22Rv1 (cell line): ENCODE results near the gene CABLES2.

Experiments
- H3K27ac ChIP-seq: fragments of 450-650 bp; 2 replicates; pipeline ENCODE4 v1.5.1; 2017
- CTCF ChIP-seq: fragments of 450-650 bp; IDR thresholded peaks from 2 replicates; pipeline ENCODE4 v1.5.1; 2017; ENCODE audit warnings: mild to moderate bottlenecking
- ZFX ChIP-seq: fragments of 450-650 bp; IDR thresholded peaks from 2 replicates; pipeline ENCODE4 v1.6.1; 2017; ENCODE audit warnings: antibody characterized with exemption, borderline replicate concordance

The CABLES2 gene

DNA sequence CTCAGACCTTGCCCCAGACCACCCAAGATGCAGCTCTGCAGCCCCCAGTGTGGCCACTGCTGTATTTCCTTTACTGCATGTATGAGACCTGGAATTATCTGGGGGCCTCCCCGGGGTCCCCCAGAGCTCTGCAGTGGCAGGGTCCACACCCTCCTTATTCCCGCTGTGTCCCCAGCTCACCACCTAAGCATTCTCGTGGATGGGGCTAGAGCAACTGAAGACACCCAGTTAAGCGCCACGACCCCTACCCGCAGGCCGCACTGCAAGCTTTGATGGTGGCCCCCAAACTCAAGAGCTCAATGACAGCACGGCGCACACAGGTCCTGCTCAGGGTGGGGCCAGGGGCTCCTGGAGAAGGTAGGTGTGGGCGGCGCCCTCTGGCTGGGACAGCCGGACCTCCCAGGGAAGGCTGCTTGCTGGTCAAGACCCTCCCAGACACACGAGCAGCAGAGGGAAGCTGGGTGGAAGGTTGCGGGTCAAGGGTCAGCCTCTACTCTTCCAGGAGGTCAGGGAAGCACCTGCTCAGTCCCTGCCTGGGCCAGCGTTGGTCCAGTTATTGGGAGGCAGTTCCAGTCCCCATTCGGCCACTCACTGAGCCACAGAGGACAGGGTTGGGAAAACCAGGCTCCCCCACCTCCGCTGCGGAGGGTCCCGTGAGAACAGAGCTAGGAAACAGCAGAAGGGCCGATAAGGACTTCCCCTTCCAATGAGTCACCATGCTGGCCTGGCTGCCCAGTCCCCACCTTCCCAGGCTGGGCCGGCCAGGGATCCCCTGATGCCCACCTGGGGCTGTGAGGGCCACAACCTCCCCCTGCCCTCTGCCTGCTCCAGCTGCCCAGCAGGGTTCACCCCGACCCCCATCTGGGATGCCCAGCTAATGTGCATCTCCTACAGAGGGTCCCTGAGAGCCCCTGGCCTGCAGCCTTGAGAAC lies 42.9 kb downstream of the CABLES2 start:
- H3K27ac ChIP-seq, result no peak overlapping the region
- TF ChIP-seq CTCF (no peak), ZFX (no peak)

DNA sequence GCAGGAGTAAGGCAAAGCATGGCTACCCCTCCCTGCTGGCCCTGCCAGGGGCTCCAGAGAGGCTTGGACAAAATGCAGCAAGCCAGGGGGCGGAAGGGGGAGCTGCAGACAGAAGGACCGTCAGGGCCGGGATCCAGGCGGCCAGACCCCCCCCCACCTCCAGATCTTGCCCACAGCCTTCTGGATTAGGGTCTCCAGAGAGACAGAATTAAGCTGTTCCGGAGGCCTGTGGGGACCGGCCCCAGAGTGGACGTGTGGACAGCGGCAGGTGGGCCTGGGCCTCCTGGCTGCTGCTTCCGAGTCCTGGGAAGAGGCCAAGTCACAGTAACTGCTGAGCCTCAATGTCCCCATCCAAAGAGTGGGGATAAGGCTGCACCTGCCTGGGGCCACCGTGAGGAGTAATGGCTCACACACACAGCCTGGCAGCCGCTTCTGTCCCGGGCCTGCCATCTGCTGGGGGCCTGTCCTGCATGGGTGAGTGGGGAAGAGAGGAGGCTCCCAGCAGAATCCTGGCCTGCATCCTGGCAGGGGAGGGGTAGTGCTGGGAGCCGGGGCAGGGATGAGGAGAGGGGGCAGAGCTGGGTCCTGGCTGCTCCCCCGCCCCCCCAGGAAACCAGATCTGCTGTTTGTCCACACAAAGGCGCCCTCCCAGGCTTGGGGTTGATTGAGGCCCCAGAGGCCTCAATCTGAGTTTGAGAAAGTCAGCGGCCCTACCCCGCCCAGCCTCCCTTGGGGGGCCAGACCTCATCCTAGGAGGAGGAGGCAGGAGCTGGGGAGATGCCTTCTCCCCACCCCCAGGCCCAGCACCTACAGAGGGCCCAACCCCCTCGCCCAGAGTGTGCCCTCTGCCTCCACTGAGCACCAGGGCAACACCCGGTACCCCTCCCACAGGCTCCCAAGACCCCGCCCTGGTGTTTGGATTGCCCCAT lies 43.8 kb downstream of the CABLES2 start:
- TF ChIP-seq CTCF (no peak), ZFX (no peak)
- H3K27ac ChIP-seq, result no peak overlapping the region

- no peak overlapping the region for H3K27ac ChIP-seq
- no peak for TF ChIP-seq CTCF
Measured at GRCh38 chr20:62362590-62362940, 44.5 kb downstream of the CABLES2 start.

- no peak overlapping the region for H3K27ac ChIP-seq
- no peak for TF ChIP-seq ZFX
- TF ChIP-seq CTCF, result no peak
Measured at GRCh38 chr20:62361799-62362589, 45.1 kb downstream of the CABLES2 start.

DNA sequence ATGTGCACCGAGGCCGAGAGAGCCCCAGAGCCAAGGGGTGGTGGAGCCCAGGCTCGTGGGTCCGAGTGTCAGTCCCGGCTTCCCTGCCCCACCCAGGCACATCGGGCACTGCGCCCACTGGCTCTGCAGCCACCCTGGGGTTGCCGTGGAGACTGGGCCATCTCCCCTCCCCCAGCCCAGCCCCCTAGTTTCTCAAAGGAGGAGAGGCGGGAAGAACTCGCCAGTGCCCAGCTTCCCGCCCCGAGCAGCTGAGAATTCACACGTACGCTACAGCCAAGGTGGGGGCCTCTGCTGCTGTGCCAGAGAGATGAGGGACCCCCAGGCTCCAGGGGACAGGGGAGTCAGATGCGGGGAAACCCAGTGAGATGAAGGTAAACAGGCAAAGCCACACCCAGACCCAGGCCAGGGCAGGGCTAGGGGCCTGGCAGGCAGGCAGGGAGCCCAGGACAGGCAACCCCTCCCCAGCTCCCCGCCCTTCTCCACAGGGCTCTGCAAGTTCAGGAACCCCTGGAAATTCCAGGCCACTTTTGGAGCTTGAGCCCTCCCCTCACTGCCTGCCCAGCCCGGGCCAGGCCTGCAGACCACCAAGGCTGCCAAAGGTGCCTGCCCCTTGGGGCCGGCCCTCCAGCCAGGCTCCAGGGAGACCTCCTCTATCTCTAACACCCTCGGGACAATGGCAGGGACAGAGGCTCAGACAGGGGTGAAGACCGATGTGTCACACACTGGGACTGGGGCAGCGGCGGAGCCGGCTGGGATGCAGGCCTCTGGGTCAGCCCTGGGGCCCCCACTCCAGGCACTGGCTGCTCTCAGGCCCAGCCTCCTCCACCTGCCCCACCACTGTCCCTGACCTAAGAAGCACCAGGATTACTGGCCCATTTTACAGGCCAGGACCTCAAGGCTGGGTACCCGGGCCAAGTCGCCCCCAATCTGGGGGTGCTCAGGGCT lies 46.0 kb downstream of the CABLES2 start:
- no peak overlapping the region for H3K27ac ChIP-seq
- no peak for TF ChIP-seq ZFX
- TF ChIP-seq CTCF, result no peak

GRCh38 chr20:62359491-62360121 lies 47.5 kb downstream of the CABLES2 start:
- H3K27ac ChIP-seq, result no peak overlapping the region
- no peak for TF ChIP-seq ZFX
- no peak for TF ChIP-seq CTCF
